NCI-H69 (cell line): Measurements from ENCODE around the gene COX7B2.

ENCODE experiments used
- DNase-seq: peaks from one replicate; lab custom pipeline; 2025; lab: John Stamatoyannopoulos, UW

Gene COX7B2, protein sequence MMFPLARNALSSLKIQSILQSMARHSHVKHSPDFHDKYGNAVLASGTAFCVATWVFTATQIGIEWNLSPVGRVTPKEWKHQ

DNA sequence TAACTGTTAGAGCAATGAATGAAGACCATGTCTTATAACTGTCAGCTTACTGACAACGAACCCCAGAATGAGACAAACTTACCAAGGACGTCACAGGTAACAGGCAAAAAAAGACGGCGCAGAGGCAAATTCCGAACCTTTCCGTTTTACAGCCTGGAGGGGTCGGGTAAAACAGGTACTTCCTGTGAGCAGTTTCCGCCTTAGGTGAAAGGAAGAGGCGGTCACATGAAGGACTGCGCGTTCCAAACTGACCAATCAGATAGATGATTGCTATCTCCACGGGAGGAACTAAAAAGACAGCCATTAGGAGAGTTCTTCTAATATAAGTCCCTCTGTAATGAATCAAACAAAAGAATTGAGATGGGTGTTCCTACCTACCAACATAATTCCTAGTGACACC is at the start of gene COX7B2:
TSS of gene COX7B2 (minus strand) at position 168 of the 400 bp plus-strand sequence. CDS start 174,053 bp downstream, outside the sequence.
- DNase-seq = no peak

DNA sequence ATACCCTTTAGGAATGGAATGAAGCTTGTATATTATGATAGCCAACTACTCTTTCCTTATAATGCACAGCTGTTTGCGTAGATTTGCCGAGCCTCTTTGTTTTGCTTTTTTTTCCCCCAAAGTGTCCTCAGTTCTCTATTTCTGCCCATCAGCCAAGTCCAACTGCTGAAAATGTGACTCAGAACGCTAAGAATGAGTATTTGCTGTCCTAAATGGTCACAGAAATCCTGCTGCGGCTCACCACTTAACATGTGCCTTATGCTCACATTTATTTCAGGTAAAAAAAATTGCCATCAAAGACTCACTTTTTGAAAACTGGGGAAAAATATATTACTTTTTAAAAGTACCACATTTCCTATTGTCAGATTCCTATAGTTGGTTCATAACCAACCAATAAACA is 47.4 kb upstream of the COX7B2 start:
- DNase-seq = no peak

DNA sequence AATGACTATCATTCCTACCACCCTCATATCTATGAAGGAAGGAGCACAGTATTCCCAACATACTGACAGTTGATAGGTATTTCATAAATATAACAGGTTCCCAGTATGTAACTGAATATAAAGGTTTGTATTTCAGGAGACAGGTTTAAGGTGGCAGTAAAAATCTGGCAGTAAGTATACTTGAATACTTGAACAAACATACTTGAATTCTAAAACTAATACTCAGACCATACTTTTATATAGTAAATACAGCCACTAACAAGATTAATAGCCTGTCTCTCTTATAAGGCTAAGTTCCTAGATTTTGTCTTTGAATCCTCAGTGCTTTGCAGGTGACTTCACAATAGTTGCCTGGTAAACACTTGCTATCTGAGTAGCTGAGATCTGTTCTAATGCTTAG is 46.6 kb upstream of the COX7B2 start:
- no peak for DNase-seq

DNA sequence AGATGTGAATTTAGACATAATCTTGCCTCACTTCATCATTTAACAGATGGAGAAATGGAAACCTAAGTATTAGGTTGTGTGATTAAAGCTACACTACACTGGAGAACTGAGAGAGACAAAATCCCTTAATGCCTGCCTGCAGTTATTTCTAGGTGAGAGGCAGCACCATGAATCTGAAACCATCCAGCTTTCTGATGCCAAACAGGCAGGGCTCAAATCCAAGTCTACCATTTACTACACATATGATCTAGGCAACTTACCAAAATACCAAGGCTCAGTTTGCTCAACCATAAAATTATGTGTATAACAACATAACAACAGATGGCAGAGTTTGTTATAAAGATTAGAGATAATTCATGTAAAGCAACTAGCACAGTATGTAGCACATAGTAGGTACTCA is 45.6 kb upstream of the COX7B2 start:
- DNase-seq = no peak

DNA sequence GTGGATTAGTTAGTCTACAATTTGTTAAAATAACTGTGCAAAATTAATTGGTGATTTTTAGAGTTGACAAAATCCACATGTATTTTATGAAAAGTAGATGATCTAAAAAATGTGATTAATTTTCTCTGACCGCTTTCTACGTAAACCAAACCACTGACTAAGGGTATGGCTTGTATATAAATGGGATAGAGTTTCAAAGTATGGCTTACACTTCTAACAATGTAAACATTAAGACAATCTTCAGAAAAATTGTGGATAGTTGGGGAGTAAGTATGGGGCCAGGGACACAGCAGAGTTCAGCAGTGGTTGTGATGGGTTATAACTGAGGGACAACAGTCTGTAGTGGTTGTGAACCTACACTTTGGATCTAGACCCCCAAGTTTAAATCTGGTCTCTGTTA is 44.5 kb upstream of the COX7B2 start:
- no peak for DNase-seq

DNA sequence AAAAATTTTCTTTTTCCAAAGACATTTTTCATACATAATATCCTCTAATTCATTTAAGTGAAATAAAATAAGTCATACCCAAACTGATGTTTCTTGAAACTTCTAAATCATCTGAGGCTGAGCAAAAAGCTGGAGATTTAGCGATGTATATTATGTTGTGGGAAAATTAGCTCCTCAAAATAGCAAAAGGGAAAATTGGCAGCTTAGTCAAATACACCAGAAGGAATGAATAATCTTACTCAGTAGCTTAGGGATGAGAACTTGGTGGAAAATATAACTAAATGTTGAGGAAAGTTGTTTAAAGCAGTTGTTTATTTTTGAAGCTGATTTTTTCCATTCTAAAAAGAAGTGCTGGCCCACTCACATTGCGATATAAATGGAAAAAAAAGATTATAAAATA is 43.4 kb upstream of the COX7B2 start:
- DNase-seq = no peak

DNA sequence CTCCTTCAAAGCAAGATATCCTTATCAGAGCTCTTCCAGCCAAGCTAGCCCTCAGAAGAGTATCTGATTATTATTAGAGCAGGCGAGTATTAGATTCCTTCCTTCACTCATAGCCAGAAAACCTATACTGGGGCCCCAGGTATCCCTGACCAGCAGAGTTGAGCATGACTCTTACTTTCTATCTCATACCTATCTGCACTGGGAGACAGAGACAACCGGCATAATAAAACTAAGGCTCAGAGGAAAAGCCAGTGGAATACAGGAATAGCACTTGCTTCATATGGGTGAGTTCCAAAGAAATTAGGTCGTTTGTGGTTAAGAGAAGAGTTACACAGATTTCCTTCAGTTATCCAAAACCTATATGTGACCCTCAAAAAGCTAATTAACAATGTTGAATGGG is 41.8 kb upstream of the COX7B2 start:
- DNase-seq = no peak

DNA sequence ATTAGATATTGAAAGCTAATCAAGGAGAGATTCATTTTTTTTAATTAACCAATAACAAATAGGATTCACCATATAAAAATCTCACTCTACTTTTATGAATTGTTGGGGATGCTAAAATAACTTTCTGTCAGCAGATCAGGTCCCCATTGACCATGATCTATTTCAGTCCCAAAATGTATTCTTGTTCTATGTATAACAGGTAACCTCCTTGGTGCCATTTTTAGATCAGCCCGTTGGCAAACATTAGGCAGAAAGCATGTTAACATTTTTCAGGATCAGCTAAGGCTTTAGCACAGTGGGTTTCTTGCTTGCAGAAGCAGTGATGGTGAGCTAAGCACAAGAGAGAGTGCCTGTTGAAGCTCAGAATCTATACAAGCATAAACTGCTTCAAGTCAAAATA is 40.8 kb upstream of the COX7B2 start:
- DNase-seq = no peak

DNA sequence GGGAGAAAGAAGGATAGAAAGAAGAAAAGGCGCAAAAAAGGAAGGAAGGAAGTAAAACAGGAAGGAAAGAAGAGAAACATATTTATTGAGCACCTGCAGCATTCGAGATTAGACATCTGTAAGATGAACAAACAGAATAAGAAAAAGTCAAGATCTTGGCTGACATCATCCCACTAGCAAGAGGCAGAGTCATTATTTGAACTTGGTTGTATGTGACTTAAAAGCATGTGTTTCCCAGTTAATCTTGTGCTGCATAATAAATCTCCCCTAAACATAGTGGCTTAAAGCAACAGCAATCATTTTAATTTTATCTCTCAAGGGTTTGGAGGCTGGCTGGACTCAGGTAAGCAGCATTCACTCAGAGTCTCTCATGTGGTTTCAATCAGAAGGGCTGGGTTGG is 38.5 kb upstream of the COX7B2 start:
- no peak for DNase-seq

DNA sequence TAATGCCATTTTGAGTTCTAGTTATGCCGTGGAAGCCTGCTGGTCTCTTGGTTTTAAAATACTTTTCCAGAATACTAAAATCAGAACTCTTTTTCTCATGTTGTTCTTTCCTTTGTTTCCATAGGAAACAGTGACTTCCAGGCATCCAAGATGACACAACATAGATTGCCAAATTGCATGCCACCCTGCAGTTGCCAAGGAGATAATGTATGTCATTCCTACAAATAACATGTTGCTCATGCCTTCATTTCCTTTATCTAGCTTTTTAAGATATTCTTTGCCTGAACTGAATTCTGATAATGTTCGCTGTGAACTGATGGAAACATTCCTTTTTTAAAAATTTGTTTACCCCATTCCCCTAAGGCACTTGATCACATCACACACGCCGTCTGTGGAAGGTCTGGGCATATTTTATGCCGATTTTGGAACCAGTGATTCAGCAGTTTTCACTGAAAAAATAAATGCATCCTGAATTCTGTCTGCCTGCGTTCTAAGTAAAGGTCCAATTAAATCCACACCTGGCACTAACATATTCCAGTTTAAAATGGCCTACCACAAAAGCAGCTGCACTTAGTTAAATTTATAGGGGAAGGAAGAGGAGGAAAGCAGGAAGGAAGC is 38.0 kb upstream of the COX7B2 start:
- DNase-seq = no peak

DNA sequence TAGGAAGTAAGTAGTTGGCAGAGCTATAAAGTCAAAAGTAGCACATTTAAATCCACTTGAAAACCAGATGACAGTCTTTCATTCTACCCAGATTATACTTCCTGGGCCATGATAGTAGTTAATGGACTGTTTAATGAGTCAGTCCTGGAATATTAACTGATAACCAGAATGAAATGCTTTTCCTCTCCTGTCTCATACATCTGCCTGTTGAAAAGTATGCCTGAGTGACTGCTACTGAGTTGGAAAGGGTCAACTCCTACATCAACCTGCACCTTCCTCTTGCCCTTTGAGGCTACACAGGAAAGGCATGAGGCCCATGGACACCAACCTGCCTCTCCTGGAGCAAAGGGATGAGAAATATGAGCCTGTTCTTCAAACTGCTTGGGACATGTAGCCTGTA is 36.0 kb upstream of the COX7B2 start:
- no peak for DNase-seq

DNA sequence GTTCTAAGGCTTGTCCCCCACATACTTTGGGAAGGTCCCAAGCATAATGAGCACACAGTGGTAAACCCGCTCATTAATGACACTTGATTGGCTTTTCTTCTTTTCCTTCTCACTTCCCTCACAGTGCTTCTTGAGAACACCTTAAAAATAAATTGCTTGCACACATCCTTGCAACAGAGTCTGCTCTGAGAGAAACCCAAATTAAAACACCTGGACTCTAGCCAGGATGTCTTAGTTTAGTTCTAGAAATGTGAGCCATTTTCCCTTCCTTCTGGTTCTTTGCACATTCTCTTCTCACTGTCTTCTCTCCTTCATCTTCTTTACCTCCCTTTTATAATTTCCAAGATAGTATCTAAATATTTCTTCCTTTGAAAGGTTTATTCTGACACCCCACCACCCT is 35.3 kb upstream of the COX7B2 start:
- no peak for DNase-seq

DNA sequence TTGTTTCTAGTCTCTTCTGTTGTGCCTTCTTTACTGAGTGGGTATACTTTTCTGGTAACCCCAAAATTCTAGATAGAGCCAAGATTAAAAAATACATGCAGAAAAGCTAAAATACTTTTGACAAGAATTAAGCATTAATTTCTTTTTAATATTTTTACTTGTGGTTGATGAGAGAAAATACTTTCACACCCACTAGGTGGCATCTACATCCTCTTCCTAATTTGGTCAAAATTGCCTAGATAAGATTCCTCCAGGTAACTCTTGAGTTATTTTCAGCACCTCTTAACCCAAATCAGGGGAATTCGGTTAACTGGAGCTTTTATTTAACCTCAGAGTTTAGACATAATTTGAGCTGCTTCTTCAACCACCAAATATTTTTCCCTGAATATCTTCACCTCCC is 28.4 kb upstream of the COX7B2 start:
- no peak for DNase-seq

DNA sequence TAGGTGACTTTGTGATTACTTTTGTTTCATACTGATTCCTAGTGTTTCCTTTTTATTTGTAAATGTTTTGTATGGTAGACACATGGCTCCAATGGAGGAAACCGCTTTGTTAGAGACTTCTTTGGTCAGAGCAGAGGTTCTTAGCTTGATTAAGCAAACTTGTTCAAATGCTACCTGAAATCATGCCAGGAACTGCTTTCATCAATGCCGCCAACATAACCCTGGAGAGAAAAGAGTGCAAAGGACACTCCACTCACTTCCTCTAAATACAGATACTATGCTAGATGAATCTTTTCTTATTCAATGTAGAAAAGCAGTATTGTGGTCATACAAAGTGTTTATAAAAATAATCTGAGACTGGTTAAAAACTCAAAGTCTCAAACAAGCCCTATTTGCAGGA is 25.7 kb upstream of the COX7B2 start:
- no peak for DNase-seq

DNA sequence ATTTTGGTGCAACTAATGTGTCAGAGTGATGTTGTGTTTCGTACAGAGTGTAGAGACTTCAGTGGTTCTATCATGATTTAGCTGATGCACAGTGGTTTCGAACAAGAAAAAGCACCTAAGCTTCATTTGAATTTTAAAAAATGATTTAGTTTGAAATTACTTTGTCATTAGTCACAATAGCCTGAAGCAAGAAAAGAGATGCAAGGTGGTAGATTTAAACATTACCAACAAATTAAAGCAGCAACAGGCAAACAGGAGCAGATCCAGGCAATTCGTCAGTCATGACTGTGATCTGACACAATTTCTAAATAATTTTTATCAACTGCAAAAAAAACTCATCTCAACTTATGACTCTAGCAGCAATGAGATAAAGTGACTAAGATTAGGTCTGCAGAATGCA is 24.6 kb upstream of the COX7B2 start:
- DNase-seq = no peak

DNA sequence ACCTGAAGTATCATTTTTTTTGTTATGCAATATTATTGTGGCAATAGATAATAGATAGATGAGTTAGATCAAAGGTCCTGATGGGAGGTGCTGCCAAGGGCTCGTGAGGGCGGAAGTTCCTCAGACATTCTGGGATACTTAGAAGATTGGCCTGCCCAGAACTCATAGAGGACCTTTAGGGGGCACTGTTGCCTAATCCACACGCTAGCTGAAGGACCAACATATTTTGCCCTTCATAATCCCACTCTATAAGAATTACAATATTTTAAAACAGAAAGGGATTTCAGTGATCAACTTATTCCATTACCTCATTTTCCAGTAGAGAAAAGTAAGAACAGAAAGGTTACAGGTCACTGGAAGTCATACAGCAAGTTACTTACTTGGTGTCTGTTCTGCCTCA is 22.9 kb upstream of the COX7B2 start:
- peak; percentile 2 for DNase-seq

DNA sequence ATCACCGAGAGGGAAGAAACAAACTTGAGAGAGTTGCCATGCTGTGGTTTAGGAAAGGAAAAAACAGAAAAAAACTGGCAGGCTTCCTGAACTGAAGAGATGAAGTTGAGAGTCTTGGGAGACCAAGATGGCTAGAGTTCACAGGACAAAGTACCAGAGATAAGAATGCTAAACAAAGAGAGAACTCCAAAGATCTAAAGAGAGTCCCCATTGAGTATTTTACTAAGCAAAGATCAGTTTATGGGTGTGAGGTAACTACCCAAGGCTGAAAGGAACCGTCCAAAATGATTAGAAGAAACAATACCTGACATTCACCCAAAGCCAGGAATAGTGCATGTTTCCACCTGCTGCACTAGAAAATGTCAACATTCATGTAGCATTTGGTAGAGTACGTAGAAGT is 21.8 kb upstream of the COX7B2 start:
- DNase-seq = no peak

DNA sequence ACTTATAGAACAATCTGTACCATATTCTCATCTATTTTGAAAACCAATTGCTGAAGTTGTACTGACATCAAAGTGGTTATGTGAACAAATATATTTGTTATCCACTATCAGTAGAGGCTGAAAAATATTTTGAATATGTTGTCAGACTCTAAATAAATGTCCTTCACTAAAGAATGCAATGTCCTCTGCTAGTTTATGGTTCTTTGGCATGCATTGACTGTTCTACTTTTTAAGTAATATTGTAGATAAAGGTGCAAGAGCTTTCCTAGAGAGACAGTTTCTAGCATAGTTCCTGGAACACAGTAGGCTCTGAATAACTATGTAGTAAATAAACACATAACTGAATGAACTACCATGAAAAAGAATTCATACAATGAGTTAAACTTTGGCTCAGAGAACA is 18.2 kb upstream of the COX7B2 start:
- DNase-seq = no peak

DNA sequence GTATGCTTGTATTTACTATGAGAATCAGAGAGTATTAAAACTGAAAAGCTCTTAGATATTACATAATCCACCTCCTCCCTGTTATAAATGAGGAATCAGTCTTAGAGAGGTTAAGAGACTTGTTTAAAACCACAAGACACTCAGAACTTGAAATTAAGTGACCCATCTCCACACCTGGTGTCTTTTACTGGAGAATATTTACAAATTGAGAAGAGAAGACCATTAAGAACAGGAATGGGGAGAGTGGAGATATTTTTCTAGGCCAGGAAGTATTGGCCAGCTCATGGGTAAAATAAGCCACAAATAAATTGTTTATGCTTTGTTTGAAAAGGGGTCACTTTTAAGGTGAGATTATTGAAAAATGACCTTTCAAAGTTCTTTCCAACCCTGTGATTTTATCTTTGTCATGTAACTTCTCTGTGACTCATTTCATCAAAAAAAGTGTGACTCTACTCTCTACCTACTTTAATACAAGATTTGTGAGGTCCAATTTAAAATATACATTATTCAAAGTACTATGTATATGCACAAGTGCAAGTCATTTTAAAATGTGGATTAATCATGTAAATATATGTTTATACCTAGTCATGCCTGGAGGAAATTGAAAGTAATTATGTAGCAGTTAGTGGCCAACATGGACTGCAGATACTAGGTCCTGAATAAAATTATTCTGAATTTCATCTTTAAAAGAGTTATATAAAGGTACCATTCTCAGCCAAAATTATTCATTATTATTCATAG is 15.9 kb upstream of the COX7B2 start:
- no peak for DNase-seq

DNA sequence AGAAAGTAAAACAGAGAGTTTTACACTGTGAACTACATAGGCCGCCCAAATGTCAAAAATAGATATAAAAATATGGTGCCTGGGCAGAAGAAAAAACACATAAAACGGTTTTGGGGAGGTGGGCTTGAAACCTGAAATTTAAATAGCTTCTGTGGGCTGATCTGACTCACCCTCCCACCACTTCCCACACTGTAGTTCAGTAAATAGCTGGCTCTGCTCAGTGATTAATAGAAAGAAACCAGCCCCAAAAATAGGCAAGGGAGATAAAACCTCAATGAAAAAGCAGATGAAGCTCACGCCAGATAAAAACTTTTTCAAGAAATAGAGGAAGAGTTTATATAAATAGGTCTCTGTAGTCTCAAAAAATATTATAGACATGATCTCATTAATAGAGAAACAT is 13.2 kb upstream of the COX7B2 start:
- DNase-seq = no peak

DNA sequence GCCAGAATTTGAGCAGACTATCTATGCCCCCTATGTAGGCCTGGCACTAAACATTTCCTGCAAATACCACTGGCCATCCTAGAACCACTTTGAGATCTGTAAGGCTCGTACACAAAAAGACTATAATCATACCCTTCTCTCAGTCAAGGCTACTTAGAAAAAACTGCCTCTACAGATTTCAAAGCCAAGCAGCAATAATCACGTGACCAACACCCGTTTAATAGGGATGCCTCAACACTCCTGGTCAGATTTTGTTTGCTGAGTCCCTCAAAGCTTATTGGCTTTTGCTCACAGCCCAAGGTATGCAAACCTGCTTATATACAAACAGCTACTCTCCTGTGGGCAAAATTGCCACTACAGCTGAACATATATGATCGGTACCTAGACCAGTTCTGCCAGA is 897 bp downstream of the COX7B2 start:
- no peak for DNase-seq

DNA sequence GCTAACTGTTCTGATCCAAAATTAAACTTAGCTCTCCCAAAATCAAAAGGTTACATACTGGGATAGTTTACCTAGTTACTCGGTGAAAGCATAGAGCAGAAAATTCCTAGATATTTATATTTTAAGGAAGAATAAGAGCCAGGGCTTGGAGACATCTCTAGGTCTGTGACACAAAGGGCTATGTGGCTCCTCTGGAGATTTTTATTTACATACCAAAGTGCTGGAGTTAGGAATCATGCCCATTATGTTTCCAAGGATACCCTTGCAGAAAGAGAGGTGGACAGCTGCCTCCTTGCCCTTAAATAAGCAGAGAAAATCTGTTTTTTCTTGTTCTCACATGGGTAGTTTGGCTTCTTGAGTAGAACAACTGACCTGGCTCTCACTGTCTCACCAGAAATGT is 9.0 kb downstream of the COX7B2 start:
- DNase-seq = no peak

DNA sequence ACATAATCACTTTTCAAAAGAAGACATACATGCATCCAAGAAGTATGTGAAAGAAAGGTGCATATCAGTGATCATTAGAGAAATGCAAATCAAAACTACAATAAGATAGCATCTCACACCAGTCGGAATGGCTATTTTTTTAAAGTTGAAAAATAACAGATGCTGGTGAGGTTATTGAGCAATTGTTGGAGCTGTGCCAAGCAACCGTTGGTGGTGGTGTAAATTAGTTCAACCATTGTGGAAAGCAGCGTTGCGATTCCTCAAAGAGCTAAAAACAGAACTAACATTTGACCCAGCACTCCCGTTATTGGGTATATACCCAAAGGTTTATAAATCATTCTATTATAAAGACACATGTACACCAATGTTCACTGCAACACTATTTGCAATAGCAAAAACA is 14.2 kb downstream of the COX7B2 start:
- DNase-seq = peak; percentile 0

DNA sequence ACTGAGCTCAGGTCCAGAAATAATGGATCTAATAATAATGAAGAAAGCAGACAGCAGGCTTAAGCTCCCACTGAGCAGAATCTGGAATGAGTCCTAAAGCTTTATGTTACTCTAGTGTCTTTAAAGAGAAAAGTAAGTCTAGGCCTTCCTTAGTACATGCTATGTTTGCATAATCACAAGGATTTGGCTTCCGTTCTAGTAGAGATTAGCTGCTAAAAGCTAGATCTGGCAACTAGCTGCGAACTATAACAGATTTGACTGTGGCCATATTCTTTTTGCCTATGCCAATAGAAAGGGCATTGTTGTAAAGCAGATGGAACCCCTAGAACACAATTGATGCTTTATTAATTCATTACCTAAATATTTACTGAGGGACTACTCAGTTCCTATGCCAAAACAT is 19.0 kb downstream of the COX7B2 start:
- no peak for DNase-seq
